GM23338 (cell line): ENCODE data around the gene SH2D1A. TPM values are rescaled to one million over a fixed set of nuclear protein-coding genes. Genes with fewer than 3 reads are reported as not detected.

Source experiments
- ATAC-seq: fragments of 200-7000 bp; cut with Tn5 transposase; 3 replicates; pipeline ENCODE4 v1.9.1; 2020
- DNase-seq: peaks from one replicate; pipeline ENCODE4 v3.0.0-alpha.2; 2015; ENCODE audit warnings: low spot score
- H2AFZ ChIP-seq: fragments of 200-600 bp; sonication (generic); 2 replicates; pipeline ENCODE4 v1.8.0; 2016; ENCODE audit warnings: antibody characterized with exemption, mild to moderate bottlenecking, moderate library complexity
- H3F3A ChIP-seq: fragments of 200-600 bp; sonication (generic); replicated peaks from 2 replicates; pipeline ENCODE4 v1.8.0; 2017; ENCODE audit warnings: antibody characterized with exemption, mixed run types, low read depth
- H3K27ac ChIP-seq: fragments of 200-600 bp; sonication (generic); 2 replicates; pipeline ENCODE4 v1.6.1; 2016; ENCODE audit warnings: low read depth
- H3K27me3 ChIP-seq: fragments of 200-600 bp; sonication (generic); 2 replicates; pipeline ENCODE4 v1.8.0; 2016; ENCODE audit warnings: mild to moderate bottlenecking, mixed run types, moderate library complexity; ENCODE audit not compliant: insufficient read depth
- H3K36me3 ChIP-seq: fragments of 200-600 bp; sonication (generic); 2 replicates; pipeline ENCODE4 v1.8.0; 2016; ENCODE audit warnings: mild to moderate bottlenecking; ENCODE audit not compliant: insufficient read depth
- H3K4me1 ChIP-seq: fragments of 200-600 bp; sonication (generic); 2 replicates; pipeline ENCODE4 v1.8.0; 2016; ENCODE audit warnings: mild to moderate bottlenecking, moderate library complexity; ENCODE audit not compliant: insufficient read depth
- H3K4me2 ChIP-seq: fragments of 200-600 bp; sonication (generic); 2 replicates; pipeline ENCODE4 v1.7.1; 2017; ENCODE audit warnings: mixed run types
- H3K4me3 ChIP-seq: fragments of 200-600 bp; sonication (generic); 2 replicates; pipeline ENCODE4 v1.6.1; 2016; ENCODE audit warnings: mixed run types
- H3K79me2 ChIP-seq: fragments of 200-600 bp; sonication (generic); replicated peaks from 2 replicates; pipeline ENCODE4 v1.8.0; 2017; ENCODE audit warnings: mild to moderate bottlenecking; ENCODE audit not compliant: insufficient read depth
- H3K9me2 ChIP-seq: fragments of 200-600 bp; sonication (generic); 2 replicates; pipeline ENCODE4 v1.8.0; 2017; ENCODE audit not compliant: insufficient read depth
- H4K20me1 ChIP-seq: fragments of 200-600 bp; sonication (generic); replicated peaks from 2 replicates; pipeline ENCODE4 v1.8.0; 2017; ENCODE audit warnings: mild to moderate bottlenecking; ENCODE audit not compliant: insufficient read depth
- H3K27ac Mint-ChIP-seq: 2 replicates; pipeline ENCODE4 v1.8.0; 2020; ENCODE audit warnings: inconsistent platforms, mild to moderate bottlenecking, moderate library complexity, mixed read lengths
- H3K27me3 Mint-ChIP-seq: 3 replicates; pipeline ENCODE4 v1.8.0; 2022; ENCODE audit warnings: low read depth, mild to moderate bottlenecking, moderate library complexity, mixed read lengths, inconsistent platforms; ENCODE audit not compliant: insufficient read depth, poor library complexity
- H3K36me3 Mint-ChIP-seq: 3 replicates; pipeline ENCODE4 v1.8.0; 2021; ENCODE audit warnings: low read depth, mild to moderate bottlenecking, inconsistent platforms, moderate library complexity, mixed read lengths
- H3K4me1 Mint-ChIP-seq: 3 replicates; pipeline ENCODE4 v1.8.0; 2020; ENCODE audit warnings: mild to moderate bottlenecking, inconsistent platforms, mixed read lengths
- H3K4me3 Mint-ChIP-seq: 3 replicates; pipeline ENCODE4 v1.8.0; 2021; ENCODE audit warnings: moderate library complexity, mild to moderate bottlenecking, inconsistent platforms, mixed read lengths
- H3K9me3 Mint-ChIP-seq: 3 replicates; pipeline ENCODE4 v1.8.0; 2020; ENCODE audit warnings: moderate library complexity, mild to moderate bottlenecking, inconsistent platforms, mixed read lengths
- CREB1 ChIP-seq: fragments of 250-450 bp; sonication (Bioruptor Pico); IDR thresholded peaks from 2 replicates; pipeline ENCODE4 v1.5.0; 2020; ENCODE audit warnings: low read depth, mild to moderate bottlenecking, moderate library complexity
- EZH2 ChIP-seq: fragments of 200-600 bp; sonication (generic); IDR thresholded peaks from one replicate; pipeline ENCODE4 v1.8.0; 2017; ENCODE audit warnings: antibody characterized with exemption, mild to moderate bottlenecking, low read depth; ENCODE audit not compliant: unreplicated experiment
- STAT1 ChIP-seq: IDR thresholded peaks from one replicate; pipeline ENCODE4 v1.6.1; 2016; ENCODE audit warnings: antibody characterized with exemption; ENCODE audit not compliant: unreplicated experiment
- ZNF114 ChIP-seq: fragments of 250-450 bp; sonication (Bioruptor Pico); IDR thresholded peaks from 2 replicates; pipeline ENCODE4 v1.5.0; 2020; ENCODE audit warnings: mild to moderate bottlenecking, moderate library complexity
- ZNF462 ChIP-seq: fragments of 250-450 bp; sonication (Bioruptor Pico); IDR thresholded peaks from 2 replicates; pipeline ENCODE4 v1.5.0; 2020; ENCODE audit warnings: mild to moderate bottlenecking, moderate library complexity
- polyA plus RNA-seq: library from polyadenylated mRNA; unstranded; fragments of >200 nt; fragmentation: Nextera tagmentation; extraction: Ambion mirVana; gene quantifications from 2 replicates; pipeline ENCODE4 v1.2.1, GENCODE V29; 2016
- total RNA-seq: library from RNA; depleted of rRNA; stranded (reverse); fragments of >200 nt; shearing (Covaris generic); gene quantifications from 2 replicates; pipeline ENCODE4 v1.2.3, GENCODE V29; 2014
- TF ChIP-seq, protein P1 (sequence below), 2 experiments: fragments of 200-600 bp in 1 of 2; sonication (generic) in 1 of 2; conservative IDR thresholded peaks; 2 replicates each; pipeline versions ENCODE4 v1.5.1 to v1.6.1; 2016 to 2017; ENCODE audit warnings: antibody characterized with exemption in 2 of 2, low read depth in 2 of 2, mild to moderate bottlenecking in 2 of 2, moderate library complexity in 1 of 2

Gene SH2D1A
- total and polyA plus RNA-seq, 2 experiments from 2014 or later, result not detected

DNA sequence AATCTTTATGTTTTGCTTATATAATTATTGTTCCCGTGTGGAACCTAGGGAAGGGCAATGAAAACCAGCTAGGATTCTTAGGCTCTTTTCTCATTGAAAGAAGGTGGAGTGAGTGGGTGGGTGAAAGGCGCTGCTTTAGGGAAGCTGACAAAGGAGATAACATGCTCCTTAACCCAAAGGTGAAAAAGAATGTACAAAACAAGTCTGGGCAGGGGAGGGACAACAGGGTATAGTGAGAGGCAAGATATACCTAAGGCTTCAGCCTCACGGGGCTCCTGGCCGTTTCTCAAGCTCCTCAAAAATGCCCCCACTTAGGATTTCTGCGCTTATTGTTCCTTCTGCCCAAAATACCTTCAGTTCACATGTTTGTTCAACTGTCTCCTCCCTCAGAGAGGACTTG is 1.8 kb downstream of the SH2D1A start (continued):
- no peak for TF ChIP-seq ZNF462 (CRISPR knock-in tag)
- TF ChIP-seq, protein P1, sequence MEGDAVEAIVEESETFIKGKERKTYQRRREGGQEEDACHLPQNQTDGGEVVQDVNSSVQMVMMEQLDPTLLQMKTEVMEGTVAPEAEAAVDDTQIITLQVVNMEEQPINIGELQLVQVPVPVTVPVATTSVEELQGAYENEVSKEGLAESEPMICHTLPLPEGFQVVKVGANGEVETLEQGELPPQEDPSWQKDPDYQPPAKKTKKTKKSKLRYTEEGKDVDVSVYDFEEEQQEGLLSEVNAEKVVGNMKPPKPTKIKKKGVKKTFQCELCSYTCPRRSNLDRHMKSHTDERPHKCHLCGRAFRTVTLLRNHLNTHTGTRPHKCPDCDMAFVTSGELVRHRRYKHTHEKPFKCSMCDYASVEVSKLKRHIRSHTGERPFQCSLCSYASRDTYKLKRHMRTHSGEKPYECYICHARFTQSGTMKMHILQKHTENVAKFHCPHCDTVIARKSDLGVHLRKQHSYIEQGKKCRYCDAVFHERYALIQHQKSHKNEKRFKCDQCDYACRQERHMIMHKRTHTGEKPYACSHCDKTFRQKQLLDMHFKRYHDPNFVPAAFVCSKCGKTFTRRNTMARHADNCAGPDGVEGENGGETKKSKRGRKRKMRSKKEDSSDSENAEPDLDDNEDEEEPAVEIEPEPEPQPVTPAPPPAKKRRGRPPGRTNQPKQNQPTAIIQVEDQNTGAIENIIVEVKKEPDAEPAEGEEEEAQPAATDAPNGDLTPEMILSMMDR (conservative IDR thresholded peaks at IDR 0.05; ENCODE audit: low read depth in 2 of 2), result no peak

DNA sequence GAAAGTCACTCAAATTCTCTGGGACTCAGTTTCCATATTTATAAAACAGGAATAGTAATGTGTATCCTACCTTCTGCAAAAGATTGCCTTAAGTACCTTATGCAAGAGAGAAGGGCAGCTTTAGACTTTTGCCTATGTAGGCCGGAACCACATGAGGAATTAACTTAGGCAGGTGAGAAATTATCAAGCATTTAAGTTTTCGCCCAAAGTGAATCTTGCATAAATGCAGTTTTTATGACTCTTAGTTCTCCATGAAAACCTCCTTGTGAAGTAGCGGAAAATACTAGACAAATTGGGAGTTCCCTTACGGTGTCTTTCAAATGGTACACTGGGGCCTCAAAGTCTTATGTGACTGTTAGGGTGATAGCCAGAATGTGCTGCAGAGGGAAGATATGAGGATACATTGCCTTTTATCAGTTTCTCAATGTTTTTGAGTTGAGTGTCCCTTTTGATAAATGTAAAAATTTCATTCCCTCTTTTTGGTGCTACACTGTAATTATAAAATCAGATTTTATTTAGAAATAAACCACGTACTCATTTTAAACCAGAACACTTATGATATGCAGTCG is 2.6 kb downstream of the SH2D1A start:
- no peak overlapping the region for H2AFZ ChIP-seq
- TF ChIP-seq CREB1 (no peak), ZNF114 (CRISPR knock-in tag) (no peak), ZNF462 (CRISPR knock-in tag) (no peak), STAT1 (no peak), EZH2 (no peak)

More for the DNA sequence above, 2.6 kb downstream of the SH2D1A start:
- Histone ChIP-seq H3K4me3 (no peak overlapping the region), H3K79me2 (no peaks in the 10 kb centered on the region), H3K4me1 (no peaks in the 10 kb centered on the region), H3K27me3 (no peaks in the 10 kb centered on the region), H4K20me1 (no peaks in the 10 kb centered on the region), H3K9me2 (no peaks in the 10 kb centered on the region), H3F3A (no peaks in the 10 kb centered on the region), H3K36me3 (no peaks in the 10 kb centered on the region), H3K4me2 (no peak overlapping the region), H3K27ac (no peak overlapping the region)
- Mint-ChIP-seq H3K27me3 (no peaks in the 10 kb centered on the region), H3K4me1 (peaks cover 7% of the 10 kb centered on the region; the same call in 2 of the 3 replicates), H3K4me3 (no peak overlapping the region), H3K36me3 (no peaks in the 10 kb centered on the region), H3K9me3 (no peaks in the 10 kb centered on the region), H3K27ac (no peak overlapping the region)
- no peak for ATAC-seq
- no peak for DNase-seq
